HL-60/S4 (cell line): Measurements from ENCODE around the gene RASAL1.

Source experiments
- in situ Hi-C: fragments of 300-500 bp; cut with MboI; formaldehyde crosslinking; loops from 2 replicates; pipeline ENCODE4 v1.14.3; 2022; ENCODE audit warnings: low sequenced_read_pairs

RASAL1 gene

GRCh38 chr12:113135178-113136127, at the start of gene RASAL1:
RASAL1 (minus strand) TSS chr12:113135761; CDS start chr12:113135462, 299 bp downstream.
- in situ Hi-C loops: no loop called here

- in situ Hi-C loops: no loop called here
Measured at GRCh38 chr12:113184900-113185179, 49.3 kb upstream of the RASAL1 start.

GRCh38 chr12:113184098-113184899, 48.7 kb upstream of the RASAL1 start:
- in situ Hi-C loops: no loop called here

- in situ Hi-C loops: no loop called here
Measured at GRCh38 chr12:113183030-113183589, 47.5 kb upstream of the RASAL1 start.

- in situ Hi-C loops: no loop called here
Measured at GRCh38 chr12:113181975-113182374, 46.4 kb upstream of the RASAL1 start.

GRCh38 chr12:113180333-113180732, 44.8 kb upstream of the RASAL1 start:
- in situ Hi-C loops: no loop called here

- in situ Hi-C loops: no loop called here
Measured at GRCh38 chr12:113179023-113179422, 43.5 kb upstream of the RASAL1 start.

GRCh38 chr12:113174461-113175384, 39.2 kb upstream of the RASAL1 start:
- in situ Hi-C loops: loop anchor here (5.0 kb wide), 1 partner anchor 127 kb away; no protein-coding TSS in a partner anchor

GRCh38 chr12:113173081-113173698, 37.6 kb upstream of the RASAL1 start:
- in situ Hi-C loops: loop anchor here (5.0 kb wide), 1 partner anchor 126 kb away; no protein-coding TSS in a partner anchor

GRCh38 chr12:113172185-113172584, 36.6 kb upstream of the RASAL1 start:
- in situ Hi-C loops: loop anchor here (5.0 kb wide), 1 partner anchor 125 kb away; no protein-coding TSS in a partner anchor

- in situ Hi-C loops: loop anchor here (5.0 kb wide), 1 partner anchor 124 kb away; no protein-coding TSS in a partner anchor
Measured at GRCh38 chr12:113171543-113171942, 36.0 kb upstream of the RASAL1 start.

GRCh38 chr12:113170926-113171325, 35.4 kb upstream of the RASAL1 start:
- in situ Hi-C loops: loop anchor here (5.0 kb wide), 1 partner anchor 124 kb away; no protein-coding TSS in a partner anchor

- in situ Hi-C loops: loop anchor here (5.0 kb wide), 1 partner anchor 123 kb away; no protein-coding TSS in a partner anchor
Measured at GRCh38 chr12:113170457-113170856, 34.9 kb upstream of the RASAL1 start.

GRCh38 chr12:113169697-113170096, 34.1 kb upstream of the RASAL1 start:
- in situ Hi-C loops: loop anchor here (5.0 kb wide), 1 partner anchor 122 kb away; no protein-coding TSS in a partner anchor

- in situ Hi-C loops: no loop called here
Measured at GRCh38 chr12:113167868-113168267, 32.3 kb upstream of the RASAL1 start.

- in situ Hi-C loops: no loop called here
Measured at GRCh38 chr12:113165521-113166450, 30.2 kb upstream of the RASAL1 start.

GRCh38 chr12:113164014-113164413, 28.5 kb upstream of the RASAL1 start:
- in situ Hi-C loops: no loop called here

- in situ Hi-C loops: no loop called here
Measured at GRCh38 chr12:113163030-113163360, 27.4 kb upstream of the RASAL1 start.
